A549 (cell line): ENCODE results near the gene TTC1.
A peak's percentile ranks its signal among the peaks of the same experiment; 100 is the strongest.

Experiments used
- CTCF ChIP-seq: fragments of >200 bp; sonication (Bioruptor Twin); formaldehyde crosslinking; IDR thresholded peaks from 3 replicates; pipeline ENCODE4 v1.5.1; 2016
- EP300 ChIP-seq, 2 experiments: fragments of >200 bp; sonication (Bioruptor Twin); formaldehyde crosslinking; IDR thresholded peaks; 2 replicates in 1 of 2; 3 replicates in 1 of 2; pipeline ENCODE4 v1.6.1; 2016 to 2017
- JUN ChIP-seq, 2 experiments: fragments of >200 bp; sonication (Bioruptor Twin); formaldehyde crosslinking; IDR thresholded peaks; 2 replicates in 1 of 2; 3 replicates in 1 of 2; pipeline ENCODE4 v1.6.1; 2016 to 2017
- POLR2A ChIP-seq: IDR thresholded peaks from 2 replicates; pipeline ENCODE4 v1.6.1; 2012; ENCODE audit warnings: mild to moderate bottlenecking, low read length
- RAD21 ChIP-seq, 2 experiments: fragments of >200 bp in 1 of 2; sonication (Bioruptor Twin) in 1 of 2; formaldehyde crosslinking in 1 of 2; IDR thresholded peaks in 1 of 2; conservative IDR thresholded peaks in 1 of 2; 2 replicates in 1 of 2; 3 replicates in 1 of 2; pipeline ENCODE4 v1.6.1; 2012 to 2018; ENCODE audit warnings: inconsistent platforms in 1 of 2

GRCh38 chr5:159975462-159976019 is 33.4 kb upstream of the TTC1 start:
- TF ChIP-seq EP300 (IDR thresholded peaks at IDR 0.05) (no peak), JUN (IDR thresholded peaks at IDR 0.05) (no peak), CTCF (no peak; the same call in 2 of the 3 replicates), RAD21 (conservative IDR thresholded peaks at IDR 0.05 in 1 of 2, IDR thresholded peaks at IDR 0.05 in 1 of 2) (0 out of 5 replicates have a peak, but pooled peaks of 1 of the 2 experiments have one; percentile 3), POLR2A (no peak)
